H1 (cell line): ENCODE results near the gene PRIMA1. TPM values are rescaled to one million over a fixed set of nuclear protein-coding genes. Genes with fewer than 3 reads are reported as not detected.

Source experiments
- BCL11A ChIP-seq, 2 experiments: IDR thresholded peaks; one replicate each; pipeline ENCODE4 v1.6.1; 2011; ENCODE audit warnings: low read depth in 2 of 2, low read length in 2 of 2, mild to moderate bottlenecking in 2 of 2
- CTBP2 ChIP-seq: IDR thresholded peaks from 2 replicates; pipeline ENCODE4 v1.7.0; 2011; ENCODE audit warnings: borderline replicate concordance, mild to moderate bottlenecking, moderate library complexity, mixed read lengths, low read length; ENCODE audit not compliant: insufficient read depth, insufficient read length
- EGR1 ChIP-seq: IDR thresholded peaks from 2 replicates; pipeline ENCODE4 v1.6.1; 2011; ENCODE audit warnings: low read depth, low read length, borderline replicate concordance
- GTF2F1 ChIP-seq: IDR thresholded peaks from 2 replicates; pipeline ENCODE4 v1.6.1; 2012; ENCODE audit warnings: low read depth, low read length, improper control_type of control experiment, borderline replicate concordance
- RAD21 ChIP-seq, 2 experiments: IDR thresholded peaks in 1 of 2; conservative IDR thresholded peaks in 1 of 2; 2 replicates each; pipeline ENCODE4 v1.6.1; 2011; ENCODE audit warnings: low read depth in 2 of 2, low read length in 2 of 2, improper control_type of control experiment in 1 of 2, inconsistent platforms in 1 of 2, mild to moderate bottlenecking in 1 of 2, moderate library complexity in 1 of 2
- polyA plus RNA-seq, 7 experiments: library from polyadenylated mRNA; depleted of rRNA in 3 of 7; stranded (reverse) in 5 of 7; unstranded in 2 of 7; fragments of >200 nt in 5 of 7; fragments of 200-250 nt in 2 of 7; gene quantifications; 1 replicate in 5 of 7; 2 replicates in 1 of 7; 4 replicates in 1 of 7; pipeline versions ENCODE4 v1.2.1 to v1.2.3, GENCODE V29; 2011 to 2013; ENCODE audit warnings: missing spikeins in 2 of 7, mixed read lengths in 2 of 7
- total RNA-seq: library from RNA; stranded (reverse); fragmentation: NEBNext Ultra II Directional; extraction: Animal tissue kit (Norgen Biotek cat#: 25700); gene quantifications from 2 replicates; pipeline ENCODE4 v1.2.1, GENCODE V29; 2021
- TF ChIP-seq, protein P1 (sequence below), 3 experiments: IDR thresholded peaks; 1 replicate in 2 of 3; 2 replicates in 1 of 3; pipeline versions ENCODE4 v1.5.1 to v1.6.1; 2011; ENCODE audit warnings: low read length in 3 of 3, mild to moderate bottlenecking in 3 of 3, inconsistent platforms in 2 of 3, low read depth in 1 of 3, moderate library complexity in 1 of 3; ENCODE audit not compliant: insufficient read depth in 1 of 3; ENCODE audit errors: control extremely low read depth in 1 of 3

PRIMA1 gene
- total and polyA plus RNA-seq, 2 of the 8 experiments (the other 6 are each of a cell fraction or from before 2014, with no cell fraction given): 2.8 to 4.5 TPM

DNA sequence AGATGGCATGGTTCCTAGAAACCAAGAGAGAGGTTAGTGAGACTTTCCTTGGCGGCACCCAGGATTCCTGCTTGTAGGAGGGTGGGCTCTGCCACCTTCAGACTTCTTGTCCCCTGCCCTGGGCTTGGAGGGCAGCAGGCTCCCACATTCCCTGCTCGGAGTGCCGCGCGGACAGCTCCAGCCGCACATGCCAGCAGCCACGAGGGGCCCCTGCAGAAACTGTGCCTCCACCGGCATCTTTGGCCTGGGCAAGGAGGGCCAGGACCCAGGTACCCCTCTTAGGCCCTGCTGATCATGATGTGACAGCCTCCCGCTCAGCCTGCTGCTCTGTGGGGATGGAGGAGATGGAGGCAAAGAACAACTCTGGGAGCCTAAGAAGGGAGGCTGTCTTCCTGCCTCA, 62.3 kb downstream of the PRIMA1 start (continued):
- TF ChIP-seq EGR1 (no peak), CTBP2 (no peak), RAD21 (IDR thresholded peaks at IDR 0.05 in 1 of 2, conservative IDR thresholded peaks at IDR 0.05 in 1 of 2; ENCODE audit: low read depth in 2 of 2, low read length in 2 of 2) (no peak), BCL11A (IDR thresholded peaks at IDR 0.05; ENCODE audit: low read depth in 2 of 2, low read length in 2 of 2) (no peak), GTF2F1 (no peak)
- TF ChIP-seq, protein P1, sequence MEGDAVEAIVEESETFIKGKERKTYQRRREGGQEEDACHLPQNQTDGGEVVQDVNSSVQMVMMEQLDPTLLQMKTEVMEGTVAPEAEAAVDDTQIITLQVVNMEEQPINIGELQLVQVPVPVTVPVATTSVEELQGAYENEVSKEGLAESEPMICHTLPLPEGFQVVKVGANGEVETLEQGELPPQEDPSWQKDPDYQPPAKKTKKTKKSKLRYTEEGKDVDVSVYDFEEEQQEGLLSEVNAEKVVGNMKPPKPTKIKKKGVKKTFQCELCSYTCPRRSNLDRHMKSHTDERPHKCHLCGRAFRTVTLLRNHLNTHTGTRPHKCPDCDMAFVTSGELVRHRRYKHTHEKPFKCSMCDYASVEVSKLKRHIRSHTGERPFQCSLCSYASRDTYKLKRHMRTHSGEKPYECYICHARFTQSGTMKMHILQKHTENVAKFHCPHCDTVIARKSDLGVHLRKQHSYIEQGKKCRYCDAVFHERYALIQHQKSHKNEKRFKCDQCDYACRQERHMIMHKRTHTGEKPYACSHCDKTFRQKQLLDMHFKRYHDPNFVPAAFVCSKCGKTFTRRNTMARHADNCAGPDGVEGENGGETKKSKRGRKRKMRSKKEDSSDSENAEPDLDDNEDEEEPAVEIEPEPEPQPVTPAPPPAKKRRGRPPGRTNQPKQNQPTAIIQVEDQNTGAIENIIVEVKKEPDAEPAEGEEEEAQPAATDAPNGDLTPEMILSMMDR (IDR thresholded peaks at IDR 0.05; ENCODE audit: control extremely low read depth in 1 of 3, insufficient read depth in 1 of 3, low read depth in 1 of 3, low read length in 3 of 3): no peak
